Measurements from ENCODE around the gene RAB39B. TPM values are rescaled to one million over a fixed set of nuclear protein-coding genes. Genes with fewer than 3 reads are reported as not detected.

Gene RAB39B
- total and polyA plus RNA-seq, 2 experiments from 2014 or later: 6.2 to 11.3 TPM

Small RNA genes within 50 kb of the gene (small RNA-seq; reads per million reads assigned to genes)
- gene AC234781.4 (ENCODE audit: low replicate concordance): not detected

Other genes starting within 250 kb of the RAB39B start
- 1.8 and 2.9 TPM in 2 replicates for gene F8, start 241.8 kb downstream of the RAB39B start, total RNA-seq (2014; rRNA removed; shearing (Covaris generic))
- gene F8, start 241.8 kb downstream of the RAB39B start, polyA plus RNA-seq (2016; fragmentation: Nextera tagmentation; extraction: Ambion mirVana): 0.63 and 0.70 TPM in 2 replicates
- gene FUNDC2, start 237.6 kb downstream of the RAB39B start, total RNA-seq (2014; rRNA removed; shearing (Covaris generic)): 26.3 and 28.6 TPM in 2 replicates
- 51.6 and 58.5 TPM in 2 replicates for gene FUNDC2, start 237.6 kb downstream of the RAB39B start, polyA plus RNA-seq (2016; fragmentation: Nextera tagmentation; extraction: Ambion mirVana)
- gene CMC4, start 193.4 kb downstream of the RAB39B start, total RNA-seq (2014; rRNA removed; shearing (Covaris generic)): 5.7 and 9.9 TPM in 2 replicates
- 14.7 and 16.3 TPM in 2 replicates for gene CMC4, start 193.4 kb downstream of the RAB39B start, polyA plus RNA-seq (2016; fragmentation: Nextera tagmentation; extraction: Ambion mirVana)
- 0.83 and 6.3 TPM in 2 replicates for gene MTCP1, start 193.4 kb downstream of the RAB39B start, total RNA-seq (2014; rRNA removed; shearing (Covaris generic))
- 17.7 and 28.3 TPM in 2 replicates for gene MTCP1, start 193.4 kb downstream of the RAB39B start, polyA plus RNA-seq (2016; fragmentation: Nextera tagmentation; extraction: Ambion mirVana)
- gene BRCC3, start 193.0 kb downstream of the RAB39B start, total RNA-seq (2014; rRNA removed; shearing (Covaris generic)): 14.1 and 18.4 TPM in 2 replicates
- gene BRCC3, start 193.0 kb downstream of the RAB39B start, polyA plus RNA-seq (2016; fragmentation: Nextera tagmentation; extraction: Ambion mirVana): 19.9 and 26.7 TPM in 2 replicates
- gene VBP1, start 48.0 kb downstream of the RAB39B start, total RNA-seq (2014; rRNA removed; shearing (Covaris generic)): 62.5 and 89.4 TPM in 2 replicates
- 65.7 and 84.4 TPM in 2 replicates for gene VBP1, start 48.0 kb downstream of the RAB39B start, polyA plus RNA-seq (2016; fragmentation: Nextera tagmentation; extraction: Ambion mirVana)
- 0.56 and 0.85 TPM in 2 replicates for gene CLIC2, start 70.1 kb upstream of the RAB39B start, total RNA-seq (2014; rRNA removed; shearing (Covaris generic))
- gene CLIC2, start 70.1 kb upstream of the RAB39B start, polyA plus RNA-seq (2016; fragmentation: Nextera tagmentation; extraction: Ambion mirVana): 0.61 TPM in 2 replicates
- gene F8A2, start 117.6 kb upstream of the RAB39B start, total RNA-seq (2014; rRNA removed; shearing (Covaris generic)): not detected in 2 replicates
- not detected in 2 replicates for gene F8A2, start 117.6 kb upstream of the RAB39B start, polyA plus RNA-seq (2016; fragmentation: Nextera tagmentation; extraction: Ambion mirVana)
- gene F8A3, start 194.1 kb upstream of the RAB39B start, total RNA-seq (2014; rRNA removed; shearing (Covaris generic)): 0.87 TPM in 1 of 2 replicates, not detected in the other
- gene F8A3, start 194.1 kb upstream of the RAB39B start, polyA plus RNA-seq (2016; fragmentation: Nextera tagmentation; extraction: Ambion mirVana): 0.17 TPM in 1 of 2 replicates, not detected in the other